ENCODE data around the gene PPP1R1A. TPM values are rescaled to one million over a fixed set of nuclear protein-coding genes. Genes with fewer than 3 reads are reported as not detected.

The PPP1R1A gene
- total and polyA plus RNA-seq, 5 donors, result 122 to 210 (median 178) TPM

GRCh38 chr12:54588890-54589267, 420 bp upstream of the PPP1R1A start:
- ATAC-seq (no peak), DNase-seq (no peak)
- Histone ChIP-seq H3K27ac (ENCODE audit: low read length) (no peak overlapping the region), H3K27me3 (ENCODE audit: control insufficient read depth, insufficient read depth) (no peaks in the 10 kb centered on the region), H3K9me3 (ENCODE audit: control insufficient read depth, low read length) (no peaks in the 10 kb centered on the region), H3K4me3 (ENCODE audit: low read length) (peak overlapping the region; percentile 64), H3K4me1 (ENCODE audit: control insufficient read depth, insufficient read depth, low read length) (no peaks in the 10 kb centered on the region)
- 13% methylated on average over 13 of the region's 13 CpGs for WGBS
- intact Hi-C loops (cut with DNase I), result no loop called here

GRCh38 chr12:54587315-54587873, 1.1 kb downstream of the PPP1R1A start:
- peak overlapping the region; percentile 25 for H3K27ac ChIP-seq (ENCODE audit: low read length)
- no peaks in the 10 kb centered on the region for H3K4me1 ChIP-seq (ENCODE audit: control insufficient read depth, insufficient read depth, low read length)
- peak overlapping the region; percentile 64 for H3K4me3 ChIP-seq (ENCODE audit: low read length)
- DNase-seq (peak; percentile 36 to 77 (median 70)), ATAC-seq (peak; percentile 74 to 83)
- no peaks in the 10 kb centered on the region for H3K9me3 ChIP-seq (ENCODE audit: control insufficient read depth, low read length)
- intact Hi-C loops (cut with DNase I), result no loop called here
- H3K27me3 ChIP-seq (ENCODE audit: control insufficient read depth, insufficient read depth), result no peaks in the 10 kb centered on the region
- WGBS, result 34% methylated on average over 5 of the region's 5 CpGs

- DNase-seq, result no peak
- no peaks in the 10 kb centered on the region for H3K9me3 ChIP-seq (ENCODE audit: control insufficient read depth, low read length)
- 76% methylated on average over 2 of the region's 2 CpGs for WGBS
- intact Hi-C loops (cut with DNase I), result no loop called here
- no peaks in the 10 kb centered on the region for H3K4me1 ChIP-seq (ENCODE audit: control insufficient read depth, insufficient read depth, low read length)
- no peak overlapping the region for H3K27ac ChIP-seq (ENCODE audit: low read length)
- no peak for ATAC-seq
- H3K27me3 ChIP-seq (ENCODE audit: control insufficient read depth, insufficient read depth), result no peaks in the 10 kb centered on the region
- no peak overlapping the region for H3K4me3 ChIP-seq (ENCODE audit: low read length)
Measured at GRCh38 chr12:54586620-54587019, 1.8 kb downstream of the PPP1R1A start.

GRCh38 chr12:54585243-54585642, 3.2 kb downstream of the PPP1R1A start:
- no peak for DNase-seq
- H3K27me3 ChIP-seq (ENCODE audit: control insufficient read depth, insufficient read depth), result no peaks in the 10 kb centered on the region
- 75% methylated on average over 2 of the region's 2 CpGs for WGBS
- H3K27ac ChIP-seq (ENCODE audit: low read length), result no peak overlapping the region
- no peaks in the 10 kb centered on the region for H3K4me1 ChIP-seq (ENCODE audit: control insufficient read depth, insufficient read depth, low read length)
- no peak for ATAC-seq
- no peaks in the 10 kb centered on the region for H3K9me3 ChIP-seq (ENCODE audit: control insufficient read depth, low read length)
- no peak overlapping the region for H3K4me3 ChIP-seq (ENCODE audit: low read length)
- intact Hi-C loops (cut with DNase I), result no loop called here

GRCh38 chr12:54584128-54584527, 4.3 kb downstream of the PPP1R1A start:
- Histone ChIP-seq H3K9me3 (ENCODE audit: control insufficient read depth, low read length) (no peaks in the 10 kb centered on the region), H3K27me3 (ENCODE audit: control insufficient read depth, insufficient read depth) (no peaks in the 10 kb centered on the region), H3K4me1 (ENCODE audit: control insufficient read depth, insufficient read depth, low read length) (no peaks in the 10 kb centered on the region), H3K4me3 (ENCODE audit: low read length) (no peak overlapping the region), H3K27ac (ENCODE audit: low read length) (no peak overlapping the region)
- DNase-seq (no peak), ATAC-seq (no peak)
- intact Hi-C loops (cut with DNase I), result no loop called here
- 70% methylated on average over 9 of the region's 9 CpGs for WGBS

GRCh38 chr12:54583726-54584125, 4.7 kb downstream of the PPP1R1A start:
- intact Hi-C loops (cut with DNase I), result no loop called here
- ATAC-seq, result no peak
- 53% methylated on average over 4 of the region's 4 CpGs for WGBS

GRCh38 chr12:54581412-54581811, 7.0 kb downstream of the PPP1R1A start:
- ATAC-seq, result no peak
- no peak for DNase-seq
- no peaks in the 10 kb centered on the region for H3K9me3 ChIP-seq (ENCODE audit: control insufficient read depth, low read length)
- no peak overlapping the region for H3K27ac ChIP-seq (ENCODE audit: low read length)
- no peaks in the 10 kb centered on the region for H3K27me3 ChIP-seq (ENCODE audit: control insufficient read depth, insufficient read depth)
- 84% methylated on average over 6 of the region's 6 CpGs for WGBS
- no peaks in the 10 kb centered on the region for H3K4me1 ChIP-seq (ENCODE audit: control insufficient read depth, insufficient read depth, low read length)
- intact Hi-C loops (cut with DNase I), result no loop called here
- H3K4me3 ChIP-seq (ENCODE audit: low read length), result no peak overlapping the region

More at GRCh38 chr12:54583726-54584125, 4.7 kb downstream of the PPP1R1A start:
- no peaks in the 10 kb centered on the region for H3K9me3 ChIP-seq (ENCODE audit: control insufficient read depth, low read length)
- H3K4me1 ChIP-seq (ENCODE audit: control insufficient read depth, insufficient read depth, low read length), result no peaks in the 10 kb centered on the region
- no peak overlapping the region for H3K4me3 ChIP-seq (ENCODE audit: low read length)
- H3K27ac ChIP-seq (ENCODE audit: low read length), result no peak overlapping the region
- no peaks in the 10 kb centered on the region for H3K27me3 ChIP-seq (ENCODE audit: control insufficient read depth, insufficient read depth)
- DNase-seq, result no peak

- WGBS, result 12% methylated on average over 11 of the region's 11 CpGs
- H3K4me3 ChIP-seq (ENCODE audit: low read length), result no peak overlapping the region
- H3K4me1 ChIP-seq (ENCODE audit: control insufficient read depth, insufficient read depth, low read length), result no peaks in the 10 kb centered on the region
- peak; percentile 93 for ATAC-seq
- H3K27me3 ChIP-seq (ENCODE audit: control insufficient read depth, insufficient read depth), result no peaks in the 10 kb centered on the region
- intact Hi-C loops (cut with DNase I), result no loop called here
- DNase-seq, result peak; percentile 82 to 94 (median 92)
- H3K9me3 ChIP-seq (ENCODE audit: control insufficient read depth, low read length), result no peaks in the 10 kb centered on the region
- H3K27ac ChIP-seq (ENCODE audit: low read length), result no peak overlapping the region
Measured at GRCh38 chr12:54579696-54580333, 8.6 kb downstream of the PPP1R1A start.

- no peak overlapping the region for H3K4me3 ChIP-seq (ENCODE audit: low read length)
- no peaks in the 10 kb centered on the region for H3K9me3 ChIP-seq (ENCODE audit: control insufficient read depth, low read length)
- no peak for DNase-seq
- no peaks in the 10 kb centered on the region for H3K4me1 ChIP-seq (ENCODE audit: control insufficient read depth, insufficient read depth, low read length)
- no peak overlapping the region for H3K27ac ChIP-seq (ENCODE audit: low read length)
- no peaks in the 10 kb centered on the region for H3K27me3 ChIP-seq (ENCODE audit: control insufficient read depth, insufficient read depth)
- intact Hi-C loops (cut with DNase I), result no loop called here
- 51% methylated on average over 4 of the region's 4 CpGs for WGBS
- ATAC-seq, result no peak
Measured at GRCh38 chr12:54579258-54579657, 9.2 kb downstream of the PPP1R1A start.

GRCh38 chr12:54578778-54579177, 9.7 kb downstream of the PPP1R1A start:
- no peaks in the 10 kb centered on the region for H3K4me1 ChIP-seq (ENCODE audit: control insufficient read depth, insufficient read depth, low read length)
- no peaks in the 10 kb centered on the region for H3K27me3 ChIP-seq (ENCODE audit: control insufficient read depth, insufficient read depth)
- WGBS, result 83% methylated on average over 7 of the region's 7 CpGs
- DNase-seq (no peak), ATAC-seq (no peak)
- intact Hi-C loops (cut with DNase I), result no loop called here
- no peak overlapping the region for H3K27ac ChIP-seq (ENCODE audit: low read length)
- H3K4me3 ChIP-seq (ENCODE audit: low read length), result no peak overlapping the region
- H3K9me3 ChIP-seq (ENCODE audit: control insufficient read depth, low read length), result no peaks in the 10 kb centered on the region

- Histone ChIP-seq H3K27me3 (ENCODE audit: control insufficient read depth, insufficient read depth) (no peaks in the 10 kb centered on the region), H3K27ac (ENCODE audit: low read length) (no peak overlapping the region), H3K9me3 (ENCODE audit: control insufficient read depth, low read length) (no peaks in the 10 kb centered on the region), H3K4me3 (ENCODE audit: low read length) (no peak overlapping the region), H3K4me1 (ENCODE audit: control insufficient read depth, insufficient read depth, low read length) (no peaks in the 10 kb centered on the region)
- 40% methylated on average over 5 of the region's 5 CpGs for WGBS
- ATAC-seq (no peak), DNase-seq (no peak)
- intact Hi-C loops (cut with DNase I), result no loop called here
Measured at GRCh38 chr12:54572881-54573280, 15.6 kb downstream of the PPP1R1A start.

Measured in right cardiac atrium (tissue), 5 donors.